ENCODE data around the gene AKAP1.

DNA sequence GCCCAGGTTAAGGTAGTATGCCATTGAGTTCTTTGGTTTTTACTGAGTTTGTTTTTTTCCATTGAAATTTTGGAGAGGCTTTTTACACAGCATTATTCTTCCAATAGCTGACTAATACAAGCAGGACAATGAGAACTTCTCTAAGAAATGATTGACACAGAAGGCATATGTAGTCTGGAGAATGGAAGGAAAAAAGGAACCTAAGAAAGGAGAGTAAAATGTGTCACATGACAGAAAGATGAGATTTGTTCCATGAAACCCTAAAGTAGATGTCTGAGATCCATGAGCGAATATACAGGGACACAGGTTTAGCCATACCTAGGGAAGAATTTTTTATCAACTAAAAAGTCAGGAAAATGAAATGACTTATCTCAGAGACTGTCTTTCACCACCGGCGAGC is 80.7 kb downstream of the AKAP1 start:
- TF ChIP-seq, protein P1, sequence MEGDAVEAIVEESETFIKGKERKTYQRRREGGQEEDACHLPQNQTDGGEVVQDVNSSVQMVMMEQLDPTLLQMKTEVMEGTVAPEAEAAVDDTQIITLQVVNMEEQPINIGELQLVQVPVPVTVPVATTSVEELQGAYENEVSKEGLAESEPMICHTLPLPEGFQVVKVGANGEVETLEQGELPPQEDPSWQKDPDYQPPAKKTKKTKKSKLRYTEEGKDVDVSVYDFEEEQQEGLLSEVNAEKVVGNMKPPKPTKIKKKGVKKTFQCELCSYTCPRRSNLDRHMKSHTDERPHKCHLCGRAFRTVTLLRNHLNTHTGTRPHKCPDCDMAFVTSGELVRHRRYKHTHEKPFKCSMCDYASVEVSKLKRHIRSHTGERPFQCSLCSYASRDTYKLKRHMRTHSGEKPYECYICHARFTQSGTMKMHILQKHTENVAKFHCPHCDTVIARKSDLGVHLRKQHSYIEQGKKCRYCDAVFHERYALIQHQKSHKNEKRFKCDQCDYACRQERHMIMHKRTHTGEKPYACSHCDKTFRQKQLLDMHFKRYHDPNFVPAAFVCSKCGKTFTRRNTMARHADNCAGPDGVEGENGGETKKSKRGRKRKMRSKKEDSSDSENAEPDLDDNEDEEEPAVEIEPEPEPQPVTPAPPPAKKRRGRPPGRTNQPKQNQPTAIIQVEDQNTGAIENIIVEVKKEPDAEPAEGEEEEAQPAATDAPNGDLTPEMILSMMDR (IDR thresholded peaks at IDR 0.05), result no peak
- no peak for TF ChIP-seq CBX8 (IDR thresholded peaks at IDR 0.05)
- no peak for TF ChIP-seq REST (IDR thresholded peaks at IDR 0.05)
- TF ChIP-seq JUNB (IDR thresholded peaks at IDR 0.05), result no peak
- TF ChIP-seq EHF (CRISPR knock-in tag; IDR thresholded peaks at IDR 0.05), result no peak
- no peak for TF ChIP-seq POLR2AphosphoS2 (conservative IDR thresholded peaks at IDR 0.05; ENCODE audit: low read length)
- TF ChIP-seq USF2 (IDR thresholded peaks at IDR 0.05), result no peak
- TF ChIP-seq POLR2A (IDR thresholded peaks at IDR 0.05; ENCODE audit: low read length), result no peak
- TF ChIP-seq CHD4 (IDR thresholded peaks at IDR 0.05; ENCODE audit: borderline replicate concordance), result no peak
- TF ChIP-seq EP300 (IDR thresholded peaks at IDR 0.05), result no peak
- TF ChIP-seq ZNF302 (CRISPR knock-in tag; IDR thresholded peaks at IDR 0.05), result no peak
- TF ChIP-seq GATA3 (IDR thresholded peaks at IDR 0.05; ENCODE audit: borderline replicate concordance), result no peak
- no peak for TF ChIP-seq RAD21 (conservative IDR thresholded peaks at IDR 0.05 in 1 of 2, IDR thresholded peaks at IDR 0.05 in 1 of 2)
